H4 (cell line): ENCODE results near the gene H2BW2. TPM values are rescaled to one million over a fixed set of nuclear protein-coding genes. Genes with fewer than 3 reads are reported as not detected.

ENCODE experiments used
- total RNA-seq: library from RNA; depleted of rRNA; stranded (reverse); fragments of >200 nt; shearing (Covaris generic); gene quantifications from 2 replicates; pipeline ENCODE4 v1.2.3, GENCODE V29; 2014; rRNA removed

Gene H2BW2
- total RNA-seq, 1 experiment from 2014 or later, result not detected

Other genes starting within 250 kb of the H2BW2 start
- gene RAB9B, start 207.7 kb upstream of the H2BW2 start, total RNA-seq, result 0.74 and 0.94 TPM in 2 replicates
- gene TMSB15B, start 77.3 kb upstream of the H2BW2 start, total RNA-seq, result 12.7 and 24.7 TPM in 2 replicates
- gene H2BW1, start 26.2 kb upstream of the H2BW2 start, total RNA-seq, result not detected in 2 replicates
- gene TMSB15C, start 36.3 kb downstream of the H2BW2 start, total RNA-seq, result 2.2 and 3.5 TPM in 2 replicates
- 1.5 and 2.1 TPM in 2 replicates for gene ZCCHC18, start 72.6 kb downstream of the H2BW2 start, total RNA-seq
- 4.1 and 4.4 TPM in 2 replicates for gene SLC25A53, start 117.1 kb downstream of the H2BW2 start, total RNA-seq
- gene FAM199X, start 126.5 kb downstream of the H2BW2 start, total RNA-seq, result 23.1 and 30.8 TPM in 2 replicates
- gene ESX1, start 215.0 kb downstream of the H2BW2 start, total RNA-seq, result 0.39 and 1.2 TPM in 2 replicates